Parathyroid adenoma (tissue), 2 donors: ENCODE data around the gene WDR33.

Experiments used
- H2AFZ ChIP-seq: fragments of 300-600 bp; sonication (generic); one replicate; pipeline ENCODE4 v1.7.0; 2017; ENCODE audit warnings: antibody characterized with exemption, mild to moderate bottlenecking
- H3K27ac ChIP-seq: fragments of 300-600 bp; sonication (generic); one replicate; pipeline ENCODE4 v1.7.0; 2017
- H3K27me3 ChIP-seq: fragments of 300-600 bp; sonication (generic); one replicate; pipeline ENCODE4 v1.7.0; 2017; ENCODE audit warnings: low read length; ENCODE audit not compliant: control insufficient read depth, insufficient read depth
- H3K36me3 ChIP-seq: fragments of 300-600 bp; sonication (generic); one replicate; pipeline ENCODE4 v1.7.0; 2017; ENCODE audit warnings: low read length; ENCODE audit not compliant: control insufficient read depth, insufficient read depth
- H3K4me1 ChIP-seq: fragments of 300-600 bp; sonication (generic); one replicate; pipeline ENCODE4 v1.7.0; 2017; ENCODE audit warnings: control low read depth
- H3K4me2 ChIP-seq: fragments of 300-600 bp; sonication (generic); one replicate; pipeline ENCODE4 v1.7.0; 2017; ENCODE audit warnings: low read length
- H3K4me3 ChIP-seq: fragments of 300-600 bp; sonication (generic); one replicate; pipeline ENCODE4 v1.7.0; 2017; ENCODE audit warnings: low read depth, low read length
- H3K79me2 ChIP-seq: fragments of 300-600 bp; sonication (generic); one replicate; pipeline ENCODE4 v1.7.0; 2017; ENCODE audit warnings: control low read depth
- H3K9ac ChIP-seq: fragments of 300-600 bp; sonication (generic); one replicate; pipeline ENCODE4 v1.7.0; 2017; ENCODE audit warnings: mild to moderate bottlenecking
- H3K9me3 ChIP-seq: fragments of 300-600 bp; sonication (generic); one replicate; pipeline ENCODE4 v1.7.0; 2017; ENCODE audit warnings: low read length; ENCODE audit not compliant: control insufficient read depth
- TF ChIP-seq, protein P1 (sequence below): fragments of 300-600 bp; sonication (generic); IDR thresholded peaks from one replicate; pipeline ENCODE4 v1.7.0; 2017; ENCODE audit warnings: antibody characterized with exemption, mild to moderate bottlenecking
- donor health status: primary hyperparathyroidism.

The WDR33 gene

DNA sequence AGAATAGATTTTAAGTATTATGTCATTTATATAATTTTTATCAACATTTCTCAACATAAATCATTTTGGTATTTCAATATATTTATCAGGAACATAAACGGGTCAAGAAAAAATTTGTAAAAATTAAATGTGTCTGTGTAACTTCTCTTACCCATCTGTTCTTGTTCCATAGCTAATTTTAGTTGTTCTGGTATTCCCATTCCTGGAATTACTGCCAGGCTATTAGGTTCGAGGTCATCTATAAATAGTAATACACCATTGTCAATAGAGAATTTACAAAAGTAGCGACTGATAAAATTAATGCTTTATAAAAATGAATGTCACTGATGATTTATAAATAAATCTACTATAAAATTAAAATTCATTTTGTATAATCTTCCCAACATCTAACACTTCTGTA lies 88.2 kb downstream of the WDR33 start:
- Histone ChIP-seq H3K9ac (no peak overlapping the region), H3K36me3 (no peaks in the 10 kb centered on the region), H3K4me1 (no peaks in the 10 kb centered on the region), H3K9me3 (no peaks in the 10 kb centered on the region), H3K27ac (no peak overlapping the region), H3K4me3 (no peak overlapping the region), H3K4me2 (no peak overlapping the region), H2AFZ (no peak overlapping the region), H3K79me2 (no peaks in the 10 kb centered on the region), H3K27me3 (no peaks in the 10 kb centered on the region)
- TF ChIP-seq, protein P1, sequence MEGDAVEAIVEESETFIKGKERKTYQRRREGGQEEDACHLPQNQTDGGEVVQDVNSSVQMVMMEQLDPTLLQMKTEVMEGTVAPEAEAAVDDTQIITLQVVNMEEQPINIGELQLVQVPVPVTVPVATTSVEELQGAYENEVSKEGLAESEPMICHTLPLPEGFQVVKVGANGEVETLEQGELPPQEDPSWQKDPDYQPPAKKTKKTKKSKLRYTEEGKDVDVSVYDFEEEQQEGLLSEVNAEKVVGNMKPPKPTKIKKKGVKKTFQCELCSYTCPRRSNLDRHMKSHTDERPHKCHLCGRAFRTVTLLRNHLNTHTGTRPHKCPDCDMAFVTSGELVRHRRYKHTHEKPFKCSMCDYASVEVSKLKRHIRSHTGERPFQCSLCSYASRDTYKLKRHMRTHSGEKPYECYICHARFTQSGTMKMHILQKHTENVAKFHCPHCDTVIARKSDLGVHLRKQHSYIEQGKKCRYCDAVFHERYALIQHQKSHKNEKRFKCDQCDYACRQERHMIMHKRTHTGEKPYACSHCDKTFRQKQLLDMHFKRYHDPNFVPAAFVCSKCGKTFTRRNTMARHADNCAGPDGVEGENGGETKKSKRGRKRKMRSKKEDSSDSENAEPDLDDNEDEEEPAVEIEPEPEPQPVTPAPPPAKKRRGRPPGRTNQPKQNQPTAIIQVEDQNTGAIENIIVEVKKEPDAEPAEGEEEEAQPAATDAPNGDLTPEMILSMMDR: no peak

DNA sequence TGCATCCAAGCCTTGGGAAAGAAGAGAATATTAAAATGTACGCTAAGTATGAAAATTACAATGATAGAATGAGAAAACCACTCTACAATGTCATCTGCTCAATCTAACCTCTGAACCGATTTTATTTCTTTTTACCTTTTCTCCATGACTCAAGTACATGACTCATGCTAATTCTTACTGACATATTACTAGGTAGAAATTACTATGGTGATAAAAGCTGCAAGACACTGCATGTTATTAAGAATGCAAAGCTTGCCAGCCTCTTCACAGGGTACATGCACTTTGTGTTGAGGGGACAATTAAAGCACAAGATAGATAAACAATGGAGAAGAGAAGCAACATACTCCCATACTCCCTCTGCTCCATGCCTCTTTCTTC lies 89.0 kb downstream of the WDR33 start:
- H3K4me1 ChIP-seq: no peaks in the 10 kb centered on the region
- H3K9me3 ChIP-seq: no peaks in the 10 kb centered on the region
- H2AFZ ChIP-seq: no peak overlapping the region
- H3K4me3 ChIP-seq: no peak overlapping the region
- H3K27me3 ChIP-seq: no peaks in the 10 kb centered on the region
- no peaks in the 10 kb centered on the region for H3K36me3 ChIP-seq
- TF ChIP-seq, protein P1: no peak
- no peaks in the 10 kb centered on the region for H3K79me2 ChIP-seq
- H3K9ac ChIP-seq: no peak overlapping the region
- no peak overlapping the region for H3K4me2 ChIP-seq
- H3K27ac ChIP-seq: no peak overlapping the region

DNA sequence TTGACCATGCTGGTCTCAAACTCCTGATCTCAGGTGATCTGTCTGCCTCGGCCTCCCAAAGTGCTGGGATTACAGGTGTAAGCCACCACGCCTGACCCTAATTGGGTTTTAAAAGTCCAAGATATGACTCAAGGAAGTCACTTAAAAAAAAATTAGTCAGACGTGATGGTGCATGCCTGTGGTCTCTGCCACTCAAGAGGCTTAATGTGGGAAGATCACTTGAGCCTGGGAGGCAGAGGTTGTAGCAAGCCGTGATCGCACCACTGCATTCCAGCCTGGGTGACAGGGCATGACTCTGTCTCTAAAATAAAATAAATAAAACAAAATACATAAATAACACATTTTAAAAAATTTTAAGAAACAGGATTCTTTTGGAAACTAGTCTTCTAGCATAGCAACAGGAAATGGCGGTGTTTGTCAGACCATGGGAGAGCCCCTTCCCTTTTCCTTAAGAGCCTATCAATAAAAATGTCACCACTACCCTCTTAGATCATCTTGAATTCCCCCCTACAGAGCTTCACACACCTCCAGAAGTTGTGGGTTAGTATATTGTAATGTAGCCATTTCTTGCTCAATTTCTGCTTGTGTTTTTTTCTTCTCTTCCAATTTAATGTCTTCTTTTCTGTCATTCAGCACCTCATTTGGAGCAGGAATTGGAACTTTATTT lies 89.5 kb downstream of the WDR33 start:
- H3K4me1 ChIP-seq: no peaks in the 10 kb centered on the region
- no peaks in the 10 kb centered on the region for H3K36me3 ChIP-seq
- no peak overlapping the region for H3K4me3 ChIP-seq
- no peaks in the 10 kb centered on the region for H3K27me3 ChIP-seq
- H3K79me2 ChIP-seq: no peaks in the 10 kb centered on the region
- no peaks in the 10 kb centered on the region for H3K9me3 ChIP-seq
- TF ChIP-seq, protein P1: no peak
- no peak overlapping the region for H3K4me2 ChIP-seq
- H3K27ac ChIP-seq: no peak overlapping the region
- H3K9ac ChIP-seq: no peak overlapping the region
- H2AFZ ChIP-seq: no peak overlapping the region

DNA sequence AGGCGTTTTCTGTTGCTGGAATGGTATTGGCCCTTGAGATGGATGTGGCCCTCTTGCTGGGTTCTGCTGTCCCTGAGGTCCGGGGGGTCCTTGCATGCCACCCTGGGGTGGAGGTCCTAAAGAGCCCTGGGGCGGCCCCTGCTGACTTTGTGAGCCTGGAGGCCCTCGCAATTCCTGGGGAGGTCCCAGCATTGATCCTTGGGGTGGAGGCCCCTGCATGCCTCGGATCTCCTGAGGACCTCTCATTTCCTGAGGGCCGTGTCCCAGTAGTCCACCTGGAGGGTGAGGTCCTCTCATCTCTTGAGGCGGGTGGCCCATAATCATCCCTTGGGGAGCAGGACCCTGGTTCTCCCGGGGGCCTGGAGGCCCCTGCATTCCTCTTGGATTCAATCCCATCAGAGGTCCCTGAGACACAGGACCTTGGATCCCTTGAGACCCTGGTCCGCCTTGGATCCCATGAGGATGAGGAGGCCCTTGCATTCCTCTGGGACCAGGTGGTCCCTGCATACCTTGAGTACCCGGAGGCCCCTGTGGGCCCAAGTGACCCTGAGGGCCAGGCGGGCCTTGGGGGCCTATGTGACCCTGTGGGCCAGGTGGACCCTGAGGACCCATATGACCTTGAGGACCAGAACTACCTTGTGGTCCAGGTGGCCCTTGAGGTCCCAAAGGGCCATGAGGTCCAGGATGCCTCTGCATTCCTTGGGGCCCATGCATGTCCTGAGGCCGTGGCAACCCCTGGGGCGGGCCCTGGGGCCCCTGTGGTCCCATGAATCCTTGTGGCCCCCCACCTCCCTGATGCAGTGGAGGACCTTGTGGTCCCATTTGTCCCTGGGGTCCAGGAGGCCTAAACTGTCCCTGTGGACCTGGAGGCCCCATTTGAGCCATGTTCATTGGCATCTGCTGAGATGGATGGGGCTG lies 91.4 kb downstream of the WDR33 start:
- H3K27ac ChIP-seq: no peak overlapping the region
- H3K79me2 ChIP-seq: no peaks in the 10 kb centered on the region
- no peaks in the 10 kb centered on the region for H3K9me3 ChIP-seq
- no peak overlapping the region for H3K4me3 ChIP-seq
- H3K36me3 ChIP-seq: no peaks in the 10 kb centered on the region
- H3K27me3 ChIP-seq: no peaks in the 10 kb centered on the region
- H2AFZ ChIP-seq: no peak overlapping the region
- H3K4me1 ChIP-seq: no peaks in the 10 kb centered on the region
- H3K4me2 ChIP-seq: no peak overlapping the region
- TF ChIP-seq, protein P1: no peak
- H3K9ac ChIP-seq: no peak overlapping the region
